ENCODE data around the gene PBLD. TPM values are rescaled to one million over a fixed set of nuclear protein-coding genes. Genes with fewer than 3 reads are reported as not detected.

Gene PBLD
- polyA plus RNA-seq, 1 donor = 293 TPM

GRCh38 chr10:68348265-68348741 lies 15.6 kb upstream of the PBLD start:
- no peaks in the 10 kb centered on the region for H3K9me3 ChIP-seq (ENCODE audit: control insufficient read depth, low read depth, low read length)
- WGBS (ENCODE audit: insufficient coverage, low lambda C conversion rate) = no CpG with 5 or more reads among the region's 2 CpGs
- peak; percentile 22 to 54 for DNase-seq
- H3K4me3 ChIP-seq (ENCODE audit: low read length) = no peak overlapping the region
- H3K36me3 ChIP-seq (ENCODE audit: control insufficient read depth, insufficient read depth, low read length) = peaks cover 41% of the 10 kb centered on the region
- H3K4me1 ChIP-seq (ENCODE audit: control insufficient read depth, insufficient read depth, low read length) = no peaks in the 10 kb centered on the region
- no peaks in the 10 kb centered on the region for H3K27me3 ChIP-seq (ENCODE audit: control insufficient read depth, insufficient read depth, low read length)
- H3K27ac ChIP-seq (ENCODE audit: low read length) = no peak overlapping the region

GRCh38 chr10:68346774-68347173 lies 14.0 kb upstream of the PBLD start:
- Histone ChIP-seq H3K36me3 (ENCODE audit: control insufficient read depth, insufficient read depth, low read length) (peaks cover 38% of the 10 kb centered on the region), H3K4me3 (ENCODE audit: low read length) (no peak overlapping the region), H3K27ac (ENCODE audit: low read length) (no peak overlapping the region), H3K4me1 (ENCODE audit: control insufficient read depth, insufficient read depth, low read length) (no peaks in the 10 kb centered on the region), H3K27me3 (ENCODE audit: control insufficient read depth, insufficient read depth, low read length) (no peaks in the 10 kb centered on the region), H3K9me3 (ENCODE audit: control insufficient read depth, low read depth, low read length) (no peaks in the 10 kb centered on the region)
- DNase-seq = no peak
- WGBS (ENCODE audit: insufficient coverage, low lambda C conversion rate) = 100% methylated on average over 1 of the region's 4 CpGs

- WGBS (ENCODE audit: insufficient coverage, low lambda C conversion rate) = no CpG with 5 or more reads among the region's 4 CpGs
- Histone ChIP-seq H3K27me3 (ENCODE audit: control insufficient read depth, insufficient read depth, low read length) (no peaks in the 10 kb centered on the region), H3K9me3 (ENCODE audit: control insufficient read depth, low read depth, low read length) (no peaks in the 10 kb centered on the region), H3K36me3 (ENCODE audit: control insufficient read depth, insufficient read depth, low read length) (peaks cover 47% of the 10 kb centered on the region), H3K27ac (ENCODE audit: low read length) (no peak overlapping the region), H3K4me3 (ENCODE audit: low read length) (no peak overlapping the region), H3K4me1 (ENCODE audit: control insufficient read depth, insufficient read depth, low read length) (no peaks in the 10 kb centered on the region)
- DNase-seq = no peak
These were observed 12.9 kb upstream of the PBLD start for GRCh38 chr10:68345621-68346020.

- 100% methylated on average over 1 of the region's 3 CpGs for WGBS (ENCODE audit: insufficient coverage, low lambda C conversion rate)
- H3K36me3 ChIP-seq (ENCODE audit: control insufficient read depth, insufficient read depth, low read length) = peaks cover 65% of the 10 kb centered on the region
- no peak for DNase-seq
- H3K4me3 ChIP-seq (ENCODE audit: low read length) = no peak overlapping the region
- no peak overlapping the region for H3K27ac ChIP-seq (ENCODE audit: low read length)
- no peaks in the 10 kb centered on the region for H3K4me1 ChIP-seq (ENCODE audit: control insufficient read depth, insufficient read depth, low read length)
- H3K9me3 ChIP-seq (ENCODE audit: control insufficient read depth, low read depth, low read length) = no peaks in the 10 kb centered on the region
- no peaks in the 10 kb centered on the region for H3K27me3 ChIP-seq (ENCODE audit: control insufficient read depth, insufficient read depth, low read length)
These were observed 10.3 kb upstream of the PBLD start for GRCh38 chr10:68342909-68343516.

- Histone ChIP-seq H3K9me3 (ENCODE audit: control insufficient read depth, low read depth, low read length) (no peaks in the 10 kb centered on the region), H3K36me3 (ENCODE audit: control insufficient read depth, insufficient read depth, low read length) (peaks cover 62% of the 10 kb centered on the region), H3K27me3 (ENCODE audit: control insufficient read depth, insufficient read depth, low read length) (no peaks in the 10 kb centered on the region), H3K4me3 (ENCODE audit: low read length) (no peak overlapping the region), H3K27ac (ENCODE audit: low read length) (no peak overlapping the region), H3K4me1 (ENCODE audit: control insufficient read depth, insufficient read depth, low read length) (peaks cover 5% of the 10 kb centered on the region)
- WGBS (ENCODE audit: insufficient coverage, low lambda C conversion rate) = 93% methylated on average over 2 of the region's 8 CpGs
- no peak for DNase-seq
These were observed 7.8 kb upstream of the PBLD start for GRCh38 chr10:68340358-68341080.

GRCh38 chr10:68336754-68337351 lies 4.1 kb upstream of the PBLD start:
- no peaks in the 10 kb centered on the region for H3K27me3 ChIP-seq (ENCODE audit: control insufficient read depth, insufficient read depth, low read length)
- H3K9me3 ChIP-seq (ENCODE audit: control insufficient read depth, low read depth, low read length) = no peaks in the 10 kb centered on the region
- H3K4me1 ChIP-seq (ENCODE audit: control insufficient read depth, insufficient read depth, low read length) = peaks cover 5% of the 10 kb centered on the region
- WGBS (ENCODE audit: insufficient coverage, low lambda C conversion rate) = 96% methylated on average over 4 of the region's 7 CpGs
- no peak overlapping the region for H3K27ac ChIP-seq (ENCODE audit: low read length)
- no peak for DNase-seq
- H3K36me3 ChIP-seq (ENCODE audit: control insufficient read depth, insufficient read depth, low read length) = peaks cover 39% of the 10 kb centered on the region
- H3K4me3 ChIP-seq (ENCODE audit: low read length) = no peak overlapping the region

GRCh38 chr10:68334672-68335467 lies 2.1 kb upstream of the PBLD start:
- H3K9me3 ChIP-seq (ENCODE audit: control insufficient read depth, low read depth, low read length) = no peaks in the 10 kb centered on the region
- H3K4me3 ChIP-seq (ENCODE audit: low read length) = peak overlapping the region; percentile 99
- no peak for DNase-seq
- WGBS (ENCODE audit: insufficient coverage, low lambda C conversion rate) = 5% methylated on average over 4 of the region's 8 CpGs
- peaks cover 19% of the 10 kb centered on the region for H3K36me3 ChIP-seq (ENCODE audit: control insufficient read depth, insufficient read depth, low read length)
- H3K4me1 ChIP-seq (ENCODE audit: control insufficient read depth, insufficient read depth, low read length) = peaks cover 11% of the 10 kb centered on the region
- no peak overlapping the region for H3K27ac ChIP-seq (ENCODE audit: low read length)
- H3K27me3 ChIP-seq (ENCODE audit: control insufficient read depth, insufficient read depth, low read length) = no peaks in the 10 kb centered on the region

GRCh38 chr10:68333440-68334431 lies 1.0 kb upstream of the PBLD start:
- Histone ChIP-seq H3K27me3 (ENCODE audit: control insufficient read depth, insufficient read depth, low read length) (no peaks in the 10 kb centered on the region), H3K27ac (ENCODE audit: low read length) (peak overlapping the region; percentile 91), H3K4me3 (ENCODE audit: low read length) (peak overlapping the region; percentile 99), H3K36me3 (ENCODE audit: control insufficient read depth, insufficient read depth, low read length) (peaks cover 8% of the 10 kb centered on the region), H3K9me3 (ENCODE audit: control insufficient read depth, low read depth, low read length) (no peaks in the 10 kb centered on the region), H3K4me1 (ENCODE audit: control insufficient read depth, insufficient read depth, low read length) (peaks cover 11% of the 10 kb centered on the region)
- 2% methylated on average over 8 of the region's 10 CpGs for WGBS (ENCODE audit: insufficient coverage, low lambda C conversion rate)
- DNase-seq = peak in 1 of 2 donors; percentile 9

- Histone ChIP-seq H3K4me3 (ENCODE audit: low read length) (peak overlapping the region; percentile 99), H3K4me1 (ENCODE audit: control insufficient read depth, insufficient read depth, low read length) (peaks cover 17% of the 10 kb centered on the region), H3K36me3 (ENCODE audit: control insufficient read depth, insufficient read depth, low read length) (peaks cover 3% of the 10 kb centered on the region), H3K27ac (ENCODE audit: low read length) (peak overlapping the region; percentile 91), H3K9me3 (ENCODE audit: control insufficient read depth, low read depth, low read length) (no peaks in the 10 kb centered on the region), H3K27me3 (ENCODE audit: control insufficient read depth, insufficient read depth, low read length) (no peaks in the 10 kb centered on the region)
- DNase-seq = no peak
- WGBS (ENCODE audit: insufficient coverage, low lambda C conversion rate) = 0% methylated on average over 4 of the region's 10 CpGs
These were observed 299 bp upstream of the PBLD start for GRCh38 chr10:68333058-68333395.
